ENCODE data around the gene PYGL.

- TF ChIP-seq GATA3 (IDR thresholded peaks at IDR 0.05; ENCODE audit: low read depth, low read length) (no peak), GATA2 (IDR thresholded peaks at IDR 0.05; ENCODE audit: low read depth, low read length) (no peak)
Measured at GRCh38 chr14:50924843-50925242, 19.4 kb downstream of the PYGL start.
